OCI-LY1 (cell line): ENCODE results near the gene HMG20B.
"Not testable (repeated sequence)": the region's sequence is repeated elsewhere in the genome, so short reads cannot be mapped to it uniquely, and the experiment has no call there.

Experiments
- EZH2 ChIP-seq: fragments of 200-600 bp; sonication (generic), shearing (Covaris generic); IDR thresholded peaks from 2 replicates; pipeline ENCODE4 v1.8.0; 2017; ENCODE audit warnings: borderline replicate concordance, mixed run types, mild to moderate bottlenecking, antibody characterized with exemption, low read length, moderate library complexity, mixed read lengths
- TF ChIP-seq, protein P1 (sequence below): fragments of 200-600 bp; sonication (generic), shearing (Covaris generic); IDR thresholded peaks from 2 replicates; pipeline ENCODE4 v1.5.1; 2017; ENCODE audit warnings: mild to moderate bottlenecking, antibody characterized with exemption, low read length, moderate library complexity, mixed read lengths

DNA sequence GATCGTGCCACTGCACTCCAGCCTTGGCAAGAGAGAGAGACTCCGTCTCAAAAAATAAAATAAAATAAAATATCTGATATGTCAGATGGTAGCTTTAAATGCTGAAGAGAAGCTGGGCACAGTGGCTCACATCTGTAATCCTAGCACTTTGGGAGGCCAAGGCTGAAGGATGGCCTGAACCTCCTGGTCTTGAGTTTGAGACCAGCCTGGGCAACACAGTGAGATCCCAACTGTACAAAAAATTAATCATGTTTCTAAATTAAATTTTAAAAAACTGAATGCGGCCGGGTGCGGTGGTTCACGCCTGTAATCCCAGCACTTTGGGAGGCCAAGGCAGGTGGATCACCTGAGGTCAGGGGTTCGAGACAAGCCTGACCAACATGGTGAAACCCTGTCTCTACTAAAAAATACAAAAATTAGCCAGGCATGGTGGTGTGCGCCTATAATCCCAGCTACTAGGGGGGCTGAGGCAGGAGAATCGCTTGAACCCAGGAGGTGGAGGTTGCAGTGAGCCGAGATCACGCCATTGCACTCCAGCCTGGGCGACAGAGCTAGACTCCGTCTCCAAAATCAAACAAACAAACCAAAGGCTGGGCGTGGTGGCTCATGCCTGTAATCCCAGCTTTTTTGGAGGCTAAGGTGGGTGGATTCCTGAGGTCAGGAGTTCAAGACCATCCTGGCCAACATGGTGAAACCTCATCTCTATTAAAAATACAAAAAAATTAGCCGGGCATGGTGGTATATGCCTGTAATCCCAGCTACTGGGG, 11.5 kb downstream of the HMG20B start:
- TF ChIP-seq, protein P1, sequence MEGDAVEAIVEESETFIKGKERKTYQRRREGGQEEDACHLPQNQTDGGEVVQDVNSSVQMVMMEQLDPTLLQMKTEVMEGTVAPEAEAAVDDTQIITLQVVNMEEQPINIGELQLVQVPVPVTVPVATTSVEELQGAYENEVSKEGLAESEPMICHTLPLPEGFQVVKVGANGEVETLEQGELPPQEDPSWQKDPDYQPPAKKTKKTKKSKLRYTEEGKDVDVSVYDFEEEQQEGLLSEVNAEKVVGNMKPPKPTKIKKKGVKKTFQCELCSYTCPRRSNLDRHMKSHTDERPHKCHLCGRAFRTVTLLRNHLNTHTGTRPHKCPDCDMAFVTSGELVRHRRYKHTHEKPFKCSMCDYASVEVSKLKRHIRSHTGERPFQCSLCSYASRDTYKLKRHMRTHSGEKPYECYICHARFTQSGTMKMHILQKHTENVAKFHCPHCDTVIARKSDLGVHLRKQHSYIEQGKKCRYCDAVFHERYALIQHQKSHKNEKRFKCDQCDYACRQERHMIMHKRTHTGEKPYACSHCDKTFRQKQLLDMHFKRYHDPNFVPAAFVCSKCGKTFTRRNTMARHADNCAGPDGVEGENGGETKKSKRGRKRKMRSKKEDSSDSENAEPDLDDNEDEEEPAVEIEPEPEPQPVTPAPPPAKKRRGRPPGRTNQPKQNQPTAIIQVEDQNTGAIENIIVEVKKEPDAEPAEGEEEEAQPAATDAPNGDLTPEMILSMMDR = not testable (repeated sequence)
- not testable (repeated sequence) for TF ChIP-seq EZH2
